Keratinocyte (primary cell): ENCODE data around the gene HOXB4. TPM values are rescaled to one million over a fixed set of nuclear protein-coding genes. Genes with fewer than 3 reads are reported as not detected.
A peak's percentile ranks its signal among the peaks of the same experiment; 100 is the strongest.

Experiments
- DNase-seq: peaks from one replicate; pipeline ENCODE4 v3.0.0-alpha.2; 2011; ENCODE audit warnings: low read depth, missing footprints, low spot score
- FAIRE-seq: peaks from 2 replicates; lab custom pipeline; 2011; peaks lifted over from hg19 to GRCh38; lab: Jason Lieb, UNC
- H2AFZ ChIP-seq: 2 replicates; pipeline ENCODE4 v1.6.0; 2012; ENCODE audit warnings: low read length, control low read depth, inconsistent platforms; ENCODE audit not compliant: control insufficient read depth
- H3K27ac ChIP-seq: 2 replicates; pipeline ENCODE4 v1.5.1; 2011; ENCODE audit warnings: low read length; ENCODE audit not compliant: control insufficient read depth, insufficient read depth
- H3K27me3 ChIP-seq: 3 replicates; pipeline ENCODE4 v1.6.0; 2011; ENCODE audit warnings: low read length; ENCODE audit not compliant: control insufficient read depth, insufficient read depth; ENCODE audit errors: extremely low read depth
- H3K36me3 ChIP-seq, 2 experiments: 2 replicates in 1 of 2; 3 replicates in 1 of 2; pipeline ENCODE4 v1.5.1; 2011; ENCODE audit warnings: low read length in 2 of 2, mild to moderate bottlenecking in 1 of 2; ENCODE audit not compliant: control insufficient read depth in 2 of 2, insufficient read depth in 2 of 2; ENCODE audit errors: extremely low read depth in 1 of 2
- H3K4me1 ChIP-seq: 3 replicates; pipeline ENCODE4 v1.5.1; 2011; ENCODE audit warnings: low read length; ENCODE audit not compliant: control insufficient read depth, insufficient read depth; ENCODE audit errors: extremely low read depth
- H3K4me2 ChIP-seq: 3 replicates; pipeline ENCODE4 v1.6.0; 2011; ENCODE audit warnings: low read depth, low read length; ENCODE audit not compliant: control insufficient read depth, insufficient read depth; ENCODE audit errors: extremely low read depth
- H3K4me3 ChIP-seq, 3 experiments: fragments of 200-600 bp in 1 of 3; sonication (generic) in 1 of 3; 2 replicates in 2 of 3; 3 replicates in 1 of 3; pipeline ENCODE4 v1.5.1; 2011 to 2016; ENCODE audit warnings: low read length in 3 of 3, mild to moderate bottlenecking in 3 of 3, control low read depth in 2 of 3, inconsistent platforms in 1 of 3, low read depth in 1 of 3, mixed read lengths in 1 of 3, mixed run types in 1 of 3, moderate library complexity in 1 of 3; ENCODE audit not compliant: control insufficient read depth in 2 of 3, insufficient read depth in 2 of 3; ENCODE audit errors: extremely low read depth in 1 of 3
- H3K79me2 ChIP-seq: 2 replicates; pipeline ENCODE4 v1.6.0; 2012; ENCODE audit warnings: low read length; ENCODE audit not compliant: control insufficient read depth, insufficient read depth
- H3K9ac ChIP-seq: 3 replicates; pipeline ENCODE4 v1.6.0; 2011; ENCODE audit warnings: low read length; ENCODE audit not compliant: control insufficient read depth, insufficient read depth; ENCODE audit errors: extremely low read depth
- H3K9me1 ChIP-seq: 3 replicates; pipeline ENCODE4 v1.6.0; 2011; ENCODE audit warnings: low read length; ENCODE audit not compliant: control insufficient read depth, insufficient read depth; ENCODE audit errors: extremely low read depth
- H3K9me3 ChIP-seq: 2 replicates; pipeline ENCODE4 v1.5.1; 2012; ENCODE audit warnings: low read depth, low read length; ENCODE audit not compliant: control insufficient read depth
- H4K20me1 ChIP-seq: 3 replicates; pipeline ENCODE4 v1.6.0; 2011; ENCODE audit warnings: low read length; ENCODE audit not compliant: control insufficient read depth, insufficient read depth; ENCODE audit errors: extremely low read depth
- EZH2 ChIP-seq: IDR thresholded peaks from one replicate; pipeline ENCODE4 v1.6.1; 2012; ENCODE audit warnings: inconsistent platforms, mild to moderate bottlenecking, low read length, moderate library complexity
- dilution Hi-C: fragments of 300-500 bp; cut with MboI; formaldehyde crosslinking; loops from one replicate; pipeline ENCODE4 v1.7.0; 2020; ENCODE audit warnings: low sequenced_read_pairs; ENCODE audit not compliant: extremely low pct_ligation_motif_present
- polyA plus RNA-seq, 5 experiments: library from polyadenylated mRNA; depleted of rRNA in 3 of 5; stranded (reverse) in 3 of 5; stranded (forward) in 1 of 5; unstranded in 1 of 5; fragments of >200 nt; gene quantifications; 1 replicate in 1 of 5; 2 replicates in 3 of 5; 3 replicates in 1 of 5; pipeline versions ENCODE4 v1.2.1 to v1.2.3, GENCODE V29; 2011 to 2012; ENCODE audit warnings: missing spikeins in 2 of 5, low read depth in 1 of 5, low replicate concordance in 1 of 5
- TF ChIP-seq, protein P1 (sequence below), 3 experiments: IDR thresholded peaks in 1 of 3; conservative IDR thresholded peaks in 1 of 3; optimal IDR thresholded peaks in 1 of 3; 2 replicates in 2 of 3; 3 replicates in 1 of 3; pipeline versions ENCODE3 to v1.5.1; 2011; ENCODE audit warnings: low read length in 3 of 3, mild to moderate bottlenecking in 3 of 3, moderate library complexity in 2 of 3, control low read depth in 1 of 3, inconsistent platforms in 1 of 3; ENCODE audit not compliant: insufficient read depth in 2 of 3; ENCODE audit errors: extremely low read depth in 1 of 3

Gene HOXB4
- polyA plus RNA-seq, 1 donor (not counting 4 experiments of a cell fraction or from before 2014, with no cell fraction given) = 0.59 TPM

GRCh38 chr17:48565022-48565554 is 13.1 kb downstream of the HOXB4 start:
- FAIRE-seq (no peak), DNase-seq (no peak)
- Histone ChIP-seq H3K4me1 (no peaks in the 10 kb centered on the region), H3K79me2 (no peaks in the 10 kb centered on the region), H3K4me2 (no peak overlapping the region), H3K9me3 (no peaks in the 10 kb centered on the region), H3K36me3 (peaks cover 0 to 3% of the 10 kb centered on the region in 2 experiments), H3K27ac (no peak overlapping the region), H3K9me1 (no peaks in the 10 kb centered on the region), H3K9ac (no peak overlapping the region), H4K20me1 (no peaks in the 10 kb centered on the region), H2AFZ (no peak overlapping the region), H3K27me3 (peaks cover 63% of the 10 kb centered on the region), H3K4me3 (no peak overlapping the region)
- TF ChIP-seq, protein P1, sequence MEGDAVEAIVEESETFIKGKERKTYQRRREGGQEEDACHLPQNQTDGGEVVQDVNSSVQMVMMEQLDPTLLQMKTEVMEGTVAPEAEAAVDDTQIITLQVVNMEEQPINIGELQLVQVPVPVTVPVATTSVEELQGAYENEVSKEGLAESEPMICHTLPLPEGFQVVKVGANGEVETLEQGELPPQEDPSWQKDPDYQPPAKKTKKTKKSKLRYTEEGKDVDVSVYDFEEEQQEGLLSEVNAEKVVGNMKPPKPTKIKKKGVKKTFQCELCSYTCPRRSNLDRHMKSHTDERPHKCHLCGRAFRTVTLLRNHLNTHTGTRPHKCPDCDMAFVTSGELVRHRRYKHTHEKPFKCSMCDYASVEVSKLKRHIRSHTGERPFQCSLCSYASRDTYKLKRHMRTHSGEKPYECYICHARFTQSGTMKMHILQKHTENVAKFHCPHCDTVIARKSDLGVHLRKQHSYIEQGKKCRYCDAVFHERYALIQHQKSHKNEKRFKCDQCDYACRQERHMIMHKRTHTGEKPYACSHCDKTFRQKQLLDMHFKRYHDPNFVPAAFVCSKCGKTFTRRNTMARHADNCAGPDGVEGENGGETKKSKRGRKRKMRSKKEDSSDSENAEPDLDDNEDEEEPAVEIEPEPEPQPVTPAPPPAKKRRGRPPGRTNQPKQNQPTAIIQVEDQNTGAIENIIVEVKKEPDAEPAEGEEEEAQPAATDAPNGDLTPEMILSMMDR (optimal IDR thresholded peaks at IDR 0.05 in 1 of 3, IDR thresholded peaks at IDR 0.05 in 1 of 3, conservative IDR thresholded peaks at IDR 0.05 in 1 of 3; ENCODE audit: extremely low read depth in 1 of 3, insufficient read depth in 2 of 3, low read length in 3 of 3) = no peak
- no peak for TF ChIP-seq EZH2
- dilution Hi-C loops = no loop called here

GRCh38 chr17:48564188-48565021 is 13.7 kb downstream of the HOXB4 start:
- DNase-seq (no peak), FAIRE-seq (no peak)
- H3K27me3 ChIP-seq = peaks cover 56% of the 10 kb centered on the region
- no peaks in the 10 kb centered on the region for H3K4me1 ChIP-seq
- H3K36me3 ChIP-seq = peaks cover 0 to 3% of the 10 kb centered on the region in 2 experiments
- H3K9me1 ChIP-seq = no peaks in the 10 kb centered on the region
- no peaks in the 10 kb centered on the region for H4K20me1 ChIP-seq
- H3K4me3 ChIP-seq = peak overlapping the region in 2 of 3 experiments; percentile 45 to 58
- H3K9ac ChIP-seq = no peak overlapping the region
- dilution Hi-C loops = no loop called here
- no peak overlapping the region for H3K27ac ChIP-seq
- peak overlapping the region; percentile 67 for H2AFZ ChIP-seq
- TF ChIP-seq, protein P1 (optimal IDR thresholded peaks at IDR 0.05 in 1 of 3, IDR thresholded peaks at IDR 0.05 in 1 of 3, conservative IDR thresholded peaks at IDR 0.05 in 1 of 3; ENCODE audit: extremely low read depth in 1 of 3, insufficient read depth in 2 of 3, low read length in 3 of 3) = no peak
- peak; percentile 61 for TF ChIP-seq EZH2
- no peaks in the 10 kb centered on the region for H3K9me3 ChIP-seq
- no peaks in the 10 kb centered on the region for H3K79me2 ChIP-seq
- peak overlapping the region; percentile 71 for H3K4me2 ChIP-seq
